ENCODE measurements around the gene PITX2. TPM values are rescaled to one million over a fixed set of nuclear protein-coding genes. Genes with fewer than 3 reads are reported as not detected.

PITX2 gene
- total and polyA plus RNA-seq, 2 of the 8 experiments (the other 6 are each of a cell fraction or from before 2014, with no cell fraction given): 0.09 to 0.67 TPM

GRCh38 chr4:110638089-110638746, 15.3 kb upstream of the PITX2 start:
- Histone ChIP-seq H2AK5ac (ENCODE audit: low read depth, low read length) (no peak overlapping the region), H3K79me1 (ENCODE audit: low read depth, low read length) (no peaks in the 10 kb centered on the region; the same call in 1 of the 2 replicates), H3K4ac (replicated peaks; ENCODE audit: insufficient read length, low read depth, low read length) (no peak overlapping the region), H3K9me3 (ENCODE audit: insufficient read depth in 2 of 2, low read depth in 1 of 2, low read length in 1 of 2) (no peaks in the 10 kb centered on the region), H3K4me1 (replicated peaks in 1 of 4; ENCODE audit: control insufficient read depth in 3 of 4, insufficient read depth in 4 of 4, low read length in 3 of 4) (peaks cover 10 to 35% (median 15%) of the 10 kb centered on the region in 4 experiments), H3K23me2 (ENCODE audit: low read depth, low read length) (peaks cover 18% of the 10 kb centered on the region), H2BK12ac (ENCODE audit: low read depth, low read length) (no peak overlapping the region), H4K20me1 (replicated peaks in 1 of 2; ENCODE audit: control insufficient read depth in 1 of 2, insufficient read depth in 2 of 2, low read length in 2 of 2) (peaks cover 3 to 15% of the 10 kb centered on the region in 2 experiments), H3K9ac (replicated peaks in 1 of 4; ENCODE audit: extremely low read depth in 1 of 4, low read depth in 3 of 4, low read length in 3 of 4) (no peak overlapping the region), H3K18ac (ENCODE audit: extremely low read depth, low read length) (no peak overlapping the region), H2BK120ac (replicated peaks; ENCODE audit: low read depth, low read length) (no peak overlapping the region), H3K56ac (replicated peaks; ENCODE audit: insufficient read length, low read depth, low read length) (no peak overlapping the region), H4K5ac (ENCODE audit: insufficient read length, low read depth, low read length) (no peak overlapping the region), H3K23ac (ENCODE audit: insufficient read length) (no peak overlapping the region), H3K36me3 (ENCODE audit: control insufficient read depth in 2 of 4, insufficient read depth in 4 of 4, low read length in 3 of 4) (no peaks in the 10 kb centered on the region), H2BK20ac (ENCODE audit: low read length) (no peak overlapping the region), H3K4me2 (ENCODE audit: insufficient read depth in 1 of 2, low read depth in 2 of 2, low read length in 2 of 2) (peak overlapping the region; percentile 93), H3K4me3 (ENCODE audit: extremely low read depth in 1 of 4, insufficient read depth in 2 of 4, low read depth in 3 of 4, low read length in 4 of 4) (peak overlapping the region in 3 of 4 experiments; percentile 62 to 67 (median 63); a peak in 5 of 8 replicates), H2BK15ac (ENCODE audit: low read length) (no peak overlapping the region), H3K27me3 (replicated peaks in 1 of 4; ENCODE audit: control insufficient read depth in 3 of 4, extremely low read depth in 1 of 4, insufficient read depth in 3 of 4, low read length in 3 of 4) (peaks cover 49 to 97% (median 85%) of the 10 kb centered on the region in 4 experiments), H2AFZ (ENCODE audit: low read length) (no peak overlapping the region), H3K27ac (ENCODE audit: low read depth, low read length) (no peak overlapping the region), H4K91ac (replicated peaks; ENCODE audit: insufficient read length, low read length) (no peak overlapping the region), H3K14ac (ENCODE audit: insufficient read length) (no peak overlapping the region), H2BK5ac (ENCODE audit: low read depth, low read length) (no peak overlapping the region), H4K8ac (ENCODE audit: extremely low read depth, insufficient read depth, low read length) (no peak overlapping the region), H3K79me2 (ENCODE audit: control insufficient read depth in 1 of 2, insufficient read depth in 2 of 2, low read length in 2 of 2) (no peaks in the 10 kb centered on the region)
- DNase-seq (ENCODE audit: low read depth in 1 of 2, low spot score in 2 of 2) (no peak), FAIRE-seq (no peak)
- WGBS, 2 experiments (ENCODE audit: extremely low coverage in 1 of 2, insufficient coverage in 1 of 2, insufficient read length in 1 of 2, insufficient replicate concordance in 2 of 2, low coverage in 1 of 2, low lambda C conversion rate in 2 of 2, missing lambda C conversion rate in 1 of 2): 11% methylated on average over 10 of the region's 10 CpGs; no CpG with 5 or more reads in 1 of the 2 experiments
- POLR2A ChIA-PET (ENCODE audit: partially characterized antibody): interaction anchor here (2.4 to 3.4 kb wide), 3 partner anchors 15 to 23 kb away, joined by 7 to 13 read pairs (median 12); partner anchors contain the start of gene PITX2
- CTCF ChIA-PET (ENCODE audit: partially characterized antibody): interaction anchor here (1.0 to 1.8 kb wide), 4 partner anchors 10 to 838 kb away, joined by 4 to 10 read pairs (median 5); partner anchors contain the start of gene PITX2
- TF ChIP-seq KDM4A (IDR thresholded peaks at IDR 0.05; ENCODE audit: low read depth, low read length, severe bottlenecking) (no peak), SIN3A (conservative IDR thresholded peaks at IDR 0.05 in 1 of 2, IDR thresholded peaks at IDR 0.05 in 1 of 2; ENCODE audit: low read depth in 1 of 2, low read length in 2 of 2) (no peak), CBX5 (IDR thresholded peaks at IDR 0.05; ENCODE audit: low read depth, low read length) (no peak), RNF2 (IDR thresholded peaks at IDR 0.05; ENCODE audit: borderline replicate concordance, low read depth, low read length, missing control alignments, poor library complexity, severe bottlenecking) (peak; percentile 21), RFX5 (IDR thresholded peaks at IDR 0.05; ENCODE audit: borderline replicate concordance, low read depth, low read length) (no peak), TAF1 (IDR thresholded peaks at IDR 0.05; ENCODE audit: low read depth, low read length) (no peak), SP2 (IDR thresholded peaks at IDR 0.05; ENCODE audit: low read length) (no peak), ZNF274 (IDR thresholded peaks at IDR 0.05; ENCODE audit: borderline replicate concordance, extremely low read depth, low read length) (no peak), CHD2 (IDR thresholded peaks at IDR 0.05; ENCODE audit: low read length) (no peak), ATF2 (IDR thresholded peaks at IDR 0.05; ENCODE audit: low read length) (no peak)
